IPS DF 6.9 (cell line): Measurements from ENCODE around the gene CNIH4.
"Not testable (repeated sequence)": the region's sequence is repeated elsewhere in the genome, so short reads cannot be mapped to it uniquely, and the experiment has no call there.

Experiments
- DNase-seq: peaks from one replicate; pipeline ENCODE4 v3.0.0-alpha.2; 2013; ENCODE audit warnings: low read depth, low spot score
- H3K27ac ChIP-seq: one replicate; pipeline ENCODE4 v1.5.1; 2013; ENCODE audit warnings: low read length, control low read depth
- H3K27me3 ChIP-seq: 2 replicates; pipeline ENCODE4 v1.6.1; 2013; ENCODE audit warnings: mild to moderate bottlenecking, low read length; ENCODE audit not compliant: control insufficient read depth, insufficient read depth
- H3K36me3 ChIP-seq: 2 replicates; pipeline ENCODE4 v1.6.1; 2013; ENCODE audit warnings: low read length; ENCODE audit not compliant: control insufficient read depth, insufficient read depth
- H3K4me1 ChIP-seq: 2 replicates; pipeline ENCODE4 v1.6.1; 2013; ENCODE audit warnings: low read length; ENCODE audit not compliant: control insufficient read depth, insufficient read depth
- H3K4me3 ChIP-seq: 2 replicates; pipeline ENCODE4 v1.5.1; 2013; ENCODE audit warnings: mild to moderate bottlenecking, low read length
- H3K9me3 ChIP-seq: 2 replicates; pipeline ENCODE4 v1.6.1; 2013; ENCODE audit warnings: low read length, inconsistent platforms; ENCODE audit not compliant: control insufficient read depth, insufficient read depth
- WGBS: extraction: QIAGEN DNeasy Blood & Tissue Kit; methylation state at CpG from one replicate; pipeline ENCODE4 v1.1.7; 2013; ENCODE audit warnings: mixed read lengths, missing lambda C conversion rate; ENCODE audit not compliant: insufficient read length, insufficient coverage; 5-methylcytosine and 5-hydroxymethylcytosine counted together

CNIH4 gene

DNA sequence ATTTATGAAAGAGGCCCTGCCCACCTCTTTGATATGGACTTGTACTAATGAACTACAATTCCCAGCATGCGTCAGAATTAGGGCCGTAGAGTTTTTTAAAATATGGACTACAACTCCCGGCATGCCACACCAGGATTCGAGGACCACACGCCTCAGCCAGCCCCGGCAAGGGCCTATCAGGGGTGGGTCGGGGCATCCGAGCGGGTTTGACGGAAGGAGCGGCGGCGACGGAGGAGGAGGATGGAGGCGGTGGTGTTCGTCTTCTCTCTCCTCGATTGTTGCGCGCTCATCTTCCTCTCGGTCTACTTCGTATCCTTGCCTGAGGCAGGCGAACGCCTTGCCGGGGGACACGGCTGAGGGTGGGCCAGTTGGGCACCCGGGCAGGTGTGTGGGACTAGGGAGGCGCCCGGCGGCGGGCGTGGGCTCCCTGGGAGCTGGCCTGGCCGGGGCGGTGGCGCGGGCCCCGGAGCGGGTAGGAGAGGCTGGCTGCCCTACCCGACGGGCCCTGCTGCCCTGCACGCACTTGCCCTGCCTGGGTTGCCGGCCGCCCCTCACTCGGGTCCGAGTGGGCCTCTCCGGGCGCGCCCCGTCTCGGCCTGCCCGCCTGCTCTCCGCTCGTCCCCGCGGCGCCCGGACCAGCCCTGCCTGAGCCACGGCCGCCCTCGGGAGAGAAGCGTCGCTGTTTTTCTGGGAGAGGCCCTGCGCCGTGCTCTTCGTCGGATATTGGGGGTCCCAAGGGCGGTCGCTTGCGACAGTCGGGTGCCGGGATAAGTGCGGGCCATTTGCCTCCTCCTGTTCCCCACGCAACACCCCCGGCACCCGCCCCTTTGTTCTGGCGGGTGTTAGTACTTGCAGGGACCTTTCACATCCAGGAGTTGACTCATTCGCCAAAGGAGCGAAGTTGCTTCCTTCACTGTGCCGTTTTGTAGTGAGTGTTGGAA lies at the start of gene CNIH4:
TSS of gene CNIH4 (plus strand) at position 195 of the 941 bp plus-strand sequence. CDS start at position 241, 46 bp downstream.
- Histone ChIP-seq H3K4me1 (no peaks in the 10 kb centered on the region), H3K36me3 (no peaks in the 10 kb centered on the region; the same call in 1 of the 2 replicates), H3K27ac (no peak within 1 kb of the TSS), H3K9me3 (no peaks in the 10 kb centered on the region), H3K4me3 (peak within 1 kb of the TSS; percentile 95), H3K27me3 (no peaks in the 10 kb centered on the region)
- WGBS: no CpG with 5 or more reads among the region's 78 CpGs
- peak; percentile 72 for DNase-seq

DNA sequence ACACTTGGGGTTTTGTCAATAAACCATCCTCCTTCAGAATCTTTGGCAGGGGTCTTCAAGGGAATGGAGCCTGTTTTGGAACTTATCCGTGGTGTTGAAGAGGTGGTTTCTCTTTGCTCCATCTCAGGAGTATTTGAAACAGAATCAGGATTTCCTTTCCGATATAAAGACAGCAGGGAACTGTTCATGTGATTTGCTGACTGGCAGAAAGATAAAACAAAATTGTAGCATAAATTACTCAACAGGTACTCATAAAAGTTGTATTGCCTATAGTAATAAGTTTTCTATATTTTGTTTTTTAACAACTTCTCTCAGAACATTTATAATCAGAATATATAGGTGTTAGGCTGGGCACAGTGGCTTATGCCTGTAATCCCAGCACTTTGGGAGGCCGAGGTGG lies 48.6 kb upstream of the CNIH4 start:
- Histone ChIP-seq H3K4me1 (no peaks in the 10 kb centered on the region), H3K27ac (no peak overlapping the region), H3K36me3 (peaks cover 5% of the 10 kb centered on the region; the same call in 1 of the 2 replicates), H3K4me3 (no peak overlapping the region), H3K9me3 (no peaks in the 10 kb centered on the region), H3K27me3 (no peaks in the 10 kb centered on the region)
- WGBS: no CpG with 5 or more reads among the region's 3 CpGs
- no peak for DNase-seq

DNA sequence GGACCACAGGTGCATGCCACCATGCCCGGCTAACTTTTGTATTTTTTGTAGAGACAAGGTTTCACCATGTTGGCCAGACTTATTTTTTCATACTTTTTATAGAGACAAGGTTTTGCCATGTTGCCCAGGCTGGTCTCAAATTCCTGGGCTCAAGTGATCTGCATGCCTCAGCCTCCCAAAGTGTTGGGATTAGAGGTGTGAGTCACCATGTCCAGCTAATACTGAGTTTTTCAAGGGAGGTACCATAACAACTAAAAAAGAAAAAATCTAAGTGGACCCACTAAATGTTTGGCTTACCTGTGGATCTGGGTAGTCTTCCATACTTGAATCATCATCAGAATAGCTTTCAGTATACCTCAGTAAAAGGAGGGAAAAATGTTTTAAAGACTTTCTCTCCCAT lies 45.2 kb upstream of the CNIH4 start:
- H3K36me3 ChIP-seq, DNase-seq, H3K4me1 ChIP-seq, H3K9me3 ChIP-seq, H3K27me3 ChIP-seq, H3K27ac ChIP-seq, H3K4me3 ChIP-seq: not testable (repeated sequence)
- no CpG with 5 or more reads among the region's 1 CpG for WGBS

DNA sequence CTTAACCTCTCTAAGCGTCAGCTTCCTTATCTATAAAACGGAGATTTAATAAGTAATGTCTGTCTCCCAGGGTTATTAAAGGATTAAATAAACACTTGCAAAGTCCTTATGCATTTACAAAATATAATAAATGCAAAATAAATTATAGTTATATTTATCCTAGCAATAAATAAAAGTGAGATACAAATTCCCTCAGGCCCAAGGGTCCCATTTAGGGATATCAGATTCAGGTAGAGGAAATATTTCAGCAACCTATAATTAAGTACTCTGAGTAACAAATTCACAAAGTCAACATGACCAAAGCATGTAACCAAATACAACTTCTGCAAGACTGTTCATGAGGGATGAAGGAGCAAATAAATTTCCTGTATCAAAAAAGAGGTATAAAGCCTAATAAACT lies 44.7 kb upstream of the CNIH4 start:
- no peak overlapping the region for H3K4me3 ChIP-seq
- no CpG with 5 or more reads among the region's 2 CpGs for WGBS
- H3K27ac ChIP-seq: no peak overlapping the region
- no peaks in the 10 kb centered on the region for H3K9me3 ChIP-seq
- no peaks in the 10 kb centered on the region for H3K27me3 ChIP-seq
- H3K4me1 ChIP-seq: no peaks in the 10 kb centered on the region
- no peak for DNase-seq
- H3K36me3 ChIP-seq: peaks cover 2% of the 10 kb centered on the region; the same call in 1 of the 2 replicates

DNA sequence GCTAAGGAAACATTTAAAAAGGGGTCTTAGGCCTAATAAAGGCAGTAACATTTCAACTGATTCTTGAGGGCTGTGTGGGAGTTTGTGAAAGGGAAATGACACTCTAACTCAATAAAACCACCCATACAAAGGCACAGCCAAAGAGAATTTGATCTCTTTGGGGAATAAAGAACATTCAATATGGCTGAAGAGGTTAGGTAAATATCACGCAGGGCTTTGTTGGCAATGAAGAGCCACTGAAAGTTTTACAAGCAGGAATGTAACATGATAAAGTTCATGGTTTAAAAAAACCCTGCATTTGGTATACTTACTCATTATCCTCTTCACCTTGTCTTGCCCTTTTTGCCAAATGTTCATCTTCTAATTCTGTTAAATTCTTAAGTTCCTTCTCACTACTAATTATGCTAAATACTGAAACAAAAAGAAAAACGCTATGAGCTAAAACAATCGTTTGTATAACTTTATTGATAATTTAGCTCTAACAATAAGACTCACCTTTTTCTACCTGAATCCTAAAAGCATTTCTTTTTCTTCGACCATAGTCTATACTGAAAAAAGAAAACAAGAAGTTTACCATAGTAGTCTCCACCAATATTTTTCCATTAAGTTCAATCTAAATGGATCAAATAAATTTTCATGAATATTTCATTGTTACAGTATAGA lies 39.2 kb upstream of the CNIH4 start:
- no peaks in the 10 kb centered on the region; the same call in 1 of the 2 replicates for H3K36me3 ChIP-seq
- no CpG with 5 or more reads among the region's 4 CpGs for WGBS
- H3K4me1 ChIP-seq: no peaks in the 10 kb centered on the region
- H3K9me3 ChIP-seq: no peaks in the 10 kb centered on the region
- no peak for DNase-seq
- H3K27me3 ChIP-seq: no peaks in the 10 kb centered on the region
- H3K27ac ChIP-seq: no peak overlapping the region
- no peak overlapping the region for H3K4me3 ChIP-seq

DNA sequence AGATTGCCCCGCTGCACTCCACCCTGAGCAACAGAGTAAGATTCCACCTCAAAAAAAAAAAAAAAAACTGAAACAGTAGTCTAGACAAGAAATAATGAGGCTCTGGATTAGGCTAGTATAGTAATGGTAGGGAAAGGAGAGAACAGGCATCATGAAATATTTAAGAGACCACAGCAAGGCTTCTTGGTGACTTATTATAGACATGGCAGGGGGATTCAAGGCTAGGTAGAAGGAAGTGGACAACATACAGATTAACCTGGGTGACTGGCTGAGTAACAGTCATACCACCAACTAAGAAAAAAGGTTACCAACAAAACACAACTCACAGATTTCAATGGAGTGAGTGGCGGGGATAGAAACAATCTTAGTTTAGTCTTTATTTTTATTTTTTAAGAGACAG lies 35.0 kb upstream of the CNIH4 start:
- Histone ChIP-seq H3K9me3 (no peaks in the 10 kb centered on the region), H3K4me3 (no peak overlapping the region), H3K36me3 (peaks cover 2% of the 10 kb centered on the region; the same call in 1 of the 2 replicates), H3K4me1 (no peaks in the 10 kb centered on the region), H3K27ac (no peak overlapping the region), H3K27me3 (no peaks in the 10 kb centered on the region)
- no CpG with 5 or more reads among the region's 2 CpGs for WGBS
- no peak for DNase-seq

DNA sequence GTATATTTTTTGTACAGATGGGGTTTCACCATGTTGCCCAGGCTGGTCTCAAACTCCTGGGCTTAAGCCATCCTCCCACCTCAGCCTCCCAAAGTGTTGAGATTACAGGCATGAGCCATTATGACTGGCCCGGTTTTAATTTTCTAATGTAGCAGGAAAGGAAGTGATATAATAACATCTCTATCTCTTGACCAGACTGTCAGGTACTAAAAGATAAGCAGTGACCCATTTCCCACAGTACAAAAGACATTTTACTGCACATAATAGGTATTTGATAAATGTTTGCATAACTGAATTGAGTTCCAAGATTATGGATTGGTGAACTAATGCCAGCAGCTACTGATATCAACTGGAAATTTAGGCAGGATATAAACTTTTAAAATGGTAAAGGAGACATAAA lies 30.7 kb upstream of the CNIH4 start:
- no peak overlapping the region for H3K4me3 ChIP-seq
- H3K4me1 ChIP-seq: no peaks in the 10 kb centered on the region
- H3K27me3 ChIP-seq: no peaks in the 10 kb centered on the region
- H3K36me3 ChIP-seq: 0 out of 2 replicates have a peak, but pooled peaks cover 2% of the 10 kb centered on the region
- no peak overlapping the region for H3K27ac ChIP-seq
- DNase-seq: no peak
- no CpG with 5 or more reads among the region's 1 CpG for WGBS
- H3K9me3 ChIP-seq: no peaks in the 10 kb centered on the region

DNA sequence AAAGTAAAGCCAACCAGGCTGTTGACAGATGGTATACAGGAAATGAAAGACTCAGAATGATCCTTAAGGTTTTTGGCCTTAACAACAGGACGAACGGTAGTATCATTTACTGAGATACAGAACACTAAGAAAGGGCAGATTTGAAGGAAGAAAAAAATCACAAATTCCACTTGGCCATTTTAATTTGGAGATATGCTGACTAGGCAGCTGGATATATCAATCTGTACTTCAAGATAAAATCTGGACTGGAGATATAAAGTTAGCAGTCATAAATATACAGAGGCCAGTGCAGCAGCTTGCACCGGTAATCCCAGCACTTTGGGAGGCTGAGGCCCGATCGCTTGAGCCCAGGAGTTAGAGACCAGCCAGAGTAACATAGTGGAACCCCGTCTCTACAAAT lies 28.0 kb upstream of the CNIH4 start:
- H3K27me3 ChIP-seq: no peaks in the 10 kb centered on the region
- WGBS: no CpG with 5 or more reads among the region's 6 CpGs
- DNase-seq: no peak
- H3K9me3 ChIP-seq: no peaks in the 10 kb centered on the region
- H3K27ac ChIP-seq: no peak overlapping the region
- H3K36me3 ChIP-seq: 0 out of 2 replicates have a peak, but pooled peaks cover 2% of the 10 kb centered on the region
- H3K4me3 ChIP-seq: no peak overlapping the region
- H3K4me1 ChIP-seq: no peaks in the 10 kb centered on the region

DNA sequence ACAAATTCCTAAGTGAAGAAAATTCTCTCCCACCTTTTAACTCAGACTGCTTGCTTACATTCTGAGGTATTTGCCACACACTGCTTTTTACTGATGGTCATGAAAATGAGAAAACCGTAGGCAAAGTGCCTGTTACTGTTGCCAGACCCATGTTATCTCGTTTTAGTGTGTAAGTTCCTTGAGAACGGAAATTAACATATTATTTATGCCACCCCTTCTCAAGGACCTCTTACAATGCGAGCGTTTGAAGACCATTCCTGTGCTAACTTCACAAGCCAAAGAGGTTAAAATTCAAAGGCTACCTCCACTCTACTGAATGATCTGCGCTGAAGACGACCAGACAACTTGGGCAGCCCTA lies 27.2 kb upstream of the CNIH4 start:
- peak overlapping the region; percentile 77 for H3K4me3 ChIP-seq
- H3K9me3 ChIP-seq: no peaks in the 10 kb centered on the region
- no peaks in the 10 kb centered on the region for H3K27me3 ChIP-seq
- H3K36me3 ChIP-seq: 0 out of 2 replicates have a peak, but pooled peaks cover 2% of the 10 kb centered on the region
- WGBS: no CpG with 5 or more reads among the region's 7 CpGs
- no peak overlapping the region for H3K27ac ChIP-seq
- no peaks in the 10 kb centered on the region for H3K4me1 ChIP-seq
- no peak for DNase-seq

DNA sequence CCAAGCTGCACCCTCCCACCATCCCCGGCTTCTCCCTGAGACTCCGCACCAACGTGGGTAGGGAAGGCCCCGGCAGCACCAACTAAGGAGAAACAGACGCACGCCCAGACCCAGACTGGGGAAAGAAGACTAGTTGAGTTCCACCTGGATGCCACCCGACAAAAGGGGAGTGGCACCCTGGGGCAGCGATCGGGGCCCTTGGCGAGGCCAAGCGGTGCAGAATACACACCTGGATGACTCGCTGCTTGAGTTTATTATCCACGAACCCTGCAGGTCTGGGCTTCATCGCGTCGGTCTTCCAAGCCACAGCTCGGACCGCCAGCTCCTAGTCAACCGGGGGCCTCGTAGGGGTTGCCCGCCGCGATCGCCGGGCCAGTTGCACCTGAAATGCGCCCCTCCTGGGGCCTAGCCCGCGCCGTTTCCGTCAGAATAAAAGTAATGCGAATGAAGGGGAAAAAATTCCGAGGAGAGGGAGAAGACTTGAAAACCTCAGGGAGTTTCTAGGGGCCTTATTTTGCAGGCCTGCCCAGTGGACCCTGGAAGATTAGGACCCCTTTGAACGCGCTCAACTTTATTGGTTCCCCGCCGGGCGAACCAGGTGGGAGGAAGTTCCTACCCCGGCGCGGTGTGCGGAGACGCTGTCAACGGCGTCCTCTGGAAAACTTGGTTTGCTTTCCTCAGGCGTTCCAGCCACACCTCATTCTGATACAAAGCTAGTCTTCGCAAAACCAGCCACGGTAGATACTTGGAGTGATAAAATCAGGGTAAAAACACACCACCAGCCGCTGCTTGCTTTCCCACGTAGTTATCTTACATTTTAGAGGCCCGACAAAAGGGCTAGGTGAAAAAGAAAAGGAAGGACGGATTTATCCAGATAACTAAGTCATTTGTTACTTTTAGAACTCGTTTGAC lies 26.6 kb upstream of the CNIH4 start, which contains the start of gene NVL:
TSS of gene NVL (minus strand) at position 331 of the 912 bp plus-strand sequence. CDS start at position 286, 45 bp downstream.
- no peak for DNase-seq
- no CpG with 5 or more reads among the region's 52 CpGs for WGBS

More for the DNA sequence above, 26.6 kb upstream of the CNIH4 start, which contains the start of gene NVL:
- no peaks in the 10 kb centered on the region for H3K36me3 ChIP-seq
- H3K27me3 ChIP-seq: no peaks in the 10 kb centered on the region
- H3K27ac ChIP-seq: no peak within 1 kb of the TSS
- peak within 1 kb of the TSS; percentile 77 for H3K4me3 ChIP-seq
- H3K9me3 ChIP-seq: no peaks in the 10 kb centered on the region
- H3K4me1 ChIP-seq: no peaks in the 10 kb centered on the region
